WTC11 (cell line): ENCODE data around the gene GRM7. TPM values are rescaled to one million over a fixed set of nuclear protein-coding genes. Genes with fewer than 3 reads are reported as not detected.

Experiments used
- ATAC-seq: fragments of 200-7000 bp; cut with Tn5 transposase; 2 replicates; pipeline ENCODE4 v1.10.0; 2021; ENCODE audit warnings: mild to moderate bottlenecking, moderate library complexity
- CTCF ChIA-PET: fragments of 300-600 bp; sonication (Branson Sonifier 250); formaldehyde crosslinking; loops from one replicate; lab custom pipeline; 2021; ENCODE audit warnings: antibody characterized with exemption; lab: Charles Lee
- POLR2A ChIA-PET: fragments of 350-600 bp; sonication (Branson Sonifier 250); formaldehyde crosslinking; loops from one replicate; lab custom pipeline; 2021; ENCODE audit warnings: antibody characterized with exemption; lab: Charles Lee
- DNase-seq: peaks from one replicate; pipeline ENCODE4 v3.0.0; 2021; ENCODE audit warnings: low spot score
- H3K27ac Mint-ChIP-seq: 2 replicates; pipeline ENCODE4 v1.8.0; 2021; ENCODE audit warnings: mixed read lengths
- H3K27me3 Mint-ChIP-seq: 2 replicates; pipeline ENCODE4 v1.8.0; 2021; ENCODE audit warnings: low read depth, mild to moderate bottlenecking, moderate library complexity, mixed read lengths
- H3K36me3 Mint-ChIP-seq: 2 replicates; pipeline ENCODE4 v1.8.0; 2021; ENCODE audit warnings: mixed read lengths
- H3K4me1 Mint-ChIP-seq: 2 replicates; pipeline ENCODE4 v1.8.0; 2022; ENCODE audit warnings: mixed read lengths
- H3K4me3 Mint-ChIP-seq: 2 replicates; pipeline ENCODE4 v1.8.0; 2021; ENCODE audit warnings: mild to moderate bottlenecking, moderate library complexity, mixed read lengths
- H3K9me3 Mint-ChIP-seq: 2 replicates; pipeline ENCODE4 v1.8.0; 2021; ENCODE audit warnings: mixed read lengths
- ATF1 ChIP-seq: sonication (generic); formaldehyde crosslinking; IDR thresholded peaks from 2 replicates; pipeline ENCODE4 v1.8.1; 2023; ENCODE audit warnings: mild to moderate bottlenecking, moderate library complexity, missing genetic modification reagents
- CREM ChIP-seq: sonication (generic); formaldehyde crosslinking; IDR thresholded peaks from 2 replicates; pipeline ENCODE4 v1.8.1; 2022; ENCODE audit warnings: mild to moderate bottlenecking, missing genetic modification reagents, moderate library complexity
- CTCF ChIP-seq: fragments of 200-600 bp; IDR thresholded peaks from 2 replicates; pipeline ENCODE4 v1.8.0; 2022; ENCODE audit warnings: antibody characterized with exemption
- ELF4 ChIP-seq: sonication (generic); formaldehyde crosslinking; IDR thresholded peaks from 2 replicates; pipeline ENCODE4 v1.8.1; 2022; ENCODE audit warnings: low read depth, mild to moderate bottlenecking, moderate library complexity, missing genetic modification reagents
- EMX1 ChIP-seq: fragments of 250-450 bp; sonication (Bioruptor Pico); IDR thresholded peaks from 2 replicates; pipeline ENCODE4 v1.8.0; 2021; ENCODE audit warnings: mild to moderate bottlenecking
- FOXP4 ChIP-seq: sonication (generic); formaldehyde crosslinking; IDR thresholded peaks from 2 replicates; pipeline ENCODE4 v1.8.0; 2022; ENCODE audit warnings: mild to moderate bottlenecking, missing genetic modification reagents
- IRF2 ChIP-seq: sonication (generic); formaldehyde crosslinking; IDR thresholded peaks from 2 replicates; pipeline ENCODE4 v1.8.0; 2022; ENCODE audit warnings: low read depth, missing genetic modification reagents, borderline replicate concordance
- KAT7 ChIP-seq: sonication (generic); formaldehyde crosslinking; IDR thresholded peaks from 2 replicates; pipeline ENCODE4 v1.8.1; 2023; ENCODE audit warnings: missing genetic modification reagents, mild to moderate bottlenecking, borderline replicate concordance
- NFYB ChIP-seq: sonication (generic); formaldehyde crosslinking; conservative IDR thresholded peaks from 2 replicates; pipeline ENCODE4 v1.8.0; 2022; ENCODE audit warnings: low read depth, missing genetic modification reagents
- NR1H2 ChIP-seq: sonication (generic); formaldehyde crosslinking; IDR thresholded peaks from 2 replicates; pipeline ENCODE4 v1.9.0; 2021; ENCODE audit warnings: mild to moderate bottlenecking, moderate library complexity, missing genetic modification reagents
- NR3C1 ChIP-seq: sonication (generic); formaldehyde crosslinking; conservative IDR thresholded peaks from 2 replicates; pipeline ENCODE4 v1.8.1; 2023; ENCODE audit warnings: low read depth, mild to moderate bottlenecking, missing genetic modification reagents
- PRRX2 ChIP-seq: fragments of 250-450 bp; sonication (Bioruptor Pico); IDR thresholded peaks from 2 replicates; pipeline ENCODE4 v1.8.0; 2021; ENCODE audit warnings: mild to moderate bottlenecking
- RELA ChIP-seq: sonication (generic); formaldehyde crosslinking; IDR thresholded peaks from 2 replicates; pipeline ENCODE4 v1.8.1; 2022; ENCODE audit warnings: missing genetic modification reagents, mild to moderate bottlenecking, borderline replicate concordance
- SOX15 ChIP-seq: fragments of 250-450 bp; sonication (Bioruptor Pico); IDR thresholded peaks from 2 replicates; pipeline ENCODE4 v1.9.0; 2021; ENCODE audit warnings: mild to moderate bottlenecking
- TCF7 ChIP-seq: sonication (generic); formaldehyde crosslinking; IDR thresholded peaks from 2 replicates; pipeline ENCODE4 v1.8.0; 2022; ENCODE audit warnings: mild to moderate bottlenecking, low read depth, missing genetic modification reagents, moderate library complexity
- USF1 ChIP-seq: sonication (generic); formaldehyde crosslinking; IDR thresholded peaks from 2 replicates; pipeline ENCODE4 v1.8.0; 2022; ENCODE audit warnings: mild to moderate bottlenecking, missing genetic modification reagents
- ZNF121 ChIP-seq: sonication (generic); formaldehyde crosslinking; IDR thresholded peaks from 2 replicates; pipeline ENCODE4 v1.8.0; 2023; ENCODE audit warnings: missing genetic modification reagents
- ZNF219 ChIP-seq: sonication (generic); formaldehyde crosslinking; IDR thresholded peaks from 2 replicates; pipeline ENCODE4 v1.8.0; 2023; ENCODE audit warnings: missing genetic modification reagents, mild to moderate bottlenecking, borderline replicate concordance
- ZNF263 ChIP-seq: sonication (generic); formaldehyde crosslinking; IDR thresholded peaks from 2 replicates; pipeline ENCODE4 v1.8.1; 2022; ENCODE audit warnings: low read depth, mild to moderate bottlenecking, moderate library complexity, missing genetic modification reagents
- ZNF317 ChIP-seq: sonication (generic); formaldehyde crosslinking; IDR thresholded peaks from 2 replicates; pipeline ENCODE4 v1.8.1; 2023; ENCODE audit warnings: low read depth, mild to moderate bottlenecking, moderate library complexity, missing genetic modification reagents, borderline replicate concordance
- ZNF416 ChIP-seq: fragments of 250-450 bp; sonication (Bioruptor Pico); IDR thresholded peaks from 2 replicates; pipeline ENCODE4 v1.9.0; 2021; ENCODE audit warnings: mild to moderate bottlenecking, inconsistent platforms
- total RNA-seq: library from RNA; stranded (reverse); gene quantifications from 3 replicates; pipeline ENCODE4 v1.2.3, GENCODE V29; 2021
- TF ChIP-seq, protein P1 (sequence below): sonication (generic); formaldehyde crosslinking; IDR thresholded peaks from 2 replicates; pipeline ENCODE4 v1.8.1; 2023; ENCODE audit warnings: mild to moderate bottlenecking, missing genetic modification reagents
- TF ChIP-seq, protein P2 (sequence below): fragments of 250-450 bp; sonication (Bioruptor Pico); IDR thresholded peaks from 2 replicates; pipeline ENCODE4 v1.9.0; 2021; ENCODE audit warnings: mild to moderate bottlenecking, borderline replicate concordance
- TF ChIP-seq, protein P3 (sequence below): sonication (generic); formaldehyde crosslinking; IDR thresholded peaks from 2 replicates; pipeline ENCODE4 v1.8.1; 2023; ENCODE audit warnings: mild to moderate bottlenecking, missing genetic modification reagents, moderate library complexity

The GRM7 gene
- total RNA-seq, 1 experiment from 2014 or later: 0.42 TPM

- ATAC-seq (no peak), DNase-seq (no peak)
- no peak overlapping the region for H3K4me3 Mint-ChIP-seq
- H3K27me3 Mint-ChIP-seq: no peaks in the 10 kb centered on the region; the same call in 1 of the 2 replicates
- peaks cover 8% of the 10 kb centered on the region for H3K4me1 Mint-ChIP-seq
- TF ChIP-seq NR1H2 (CRISPR knock-in tag) (no peak), ZNF416 (no peak), USF1 (CRISPR knock-in tag) (no peak), IRF2 (CRISPR knock-in tag) (no peak), EMX1 (CRISPR knock-in tag) (no peak), KAT7 (CRISPR knock-in tag) (no peak), PRRX2 (CRISPR knock-in tag) (no peak), CREM (CRISPR knock-in tag) (no peak)
- TF ChIP-seq, protein P1, sequence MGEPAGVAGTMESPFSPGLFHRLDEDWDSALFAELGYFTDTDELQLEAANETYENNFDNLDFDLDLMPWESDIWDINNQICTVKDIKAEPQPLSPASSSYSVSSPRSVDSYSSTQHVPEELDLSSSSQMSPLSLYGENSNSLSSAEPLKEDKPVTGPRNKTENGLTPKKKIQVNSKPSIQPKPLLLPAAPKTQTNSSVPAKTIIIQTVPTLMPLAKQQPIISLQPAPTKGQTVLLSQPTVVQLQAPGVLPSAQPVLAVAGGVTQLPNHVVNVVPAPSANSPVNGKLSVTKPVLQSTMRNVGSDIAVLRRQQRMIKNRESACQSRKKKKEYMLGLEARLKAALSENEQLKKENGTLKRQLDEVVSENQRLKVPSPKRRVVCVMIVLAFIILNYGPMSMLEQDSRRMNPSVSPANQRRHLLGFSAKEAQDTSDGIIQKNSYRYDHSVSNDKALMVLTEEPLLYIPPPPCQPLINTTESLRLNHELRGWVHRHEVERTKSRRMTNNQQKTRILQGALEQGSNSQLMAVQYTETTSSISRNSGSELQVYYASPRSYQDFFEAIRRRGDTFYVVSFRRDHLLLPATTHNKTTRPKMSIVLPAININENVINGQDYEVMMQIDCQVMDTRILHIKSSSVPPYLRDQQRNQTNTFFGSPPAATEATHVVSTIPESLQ (CRISPR knock-in tag): no peak
- ChIA-PET POLR2A (no interaction called here), CTCF (no interaction called here)
- peaks cover 31% of the 10 kb centered on the region for H3K9me3 Mint-ChIP-seq
- peaks cover 13% of the 10 kb centered on the region; the same call in 1 of the 2 replicates for H3K36me3 Mint-ChIP-seq
- no peak overlapping the region for H3K27ac Mint-ChIP-seq
These were observed 796.5 kb downstream of the GRM7 start for GRCh38 chr3:7657214-7658112.

DNA sequence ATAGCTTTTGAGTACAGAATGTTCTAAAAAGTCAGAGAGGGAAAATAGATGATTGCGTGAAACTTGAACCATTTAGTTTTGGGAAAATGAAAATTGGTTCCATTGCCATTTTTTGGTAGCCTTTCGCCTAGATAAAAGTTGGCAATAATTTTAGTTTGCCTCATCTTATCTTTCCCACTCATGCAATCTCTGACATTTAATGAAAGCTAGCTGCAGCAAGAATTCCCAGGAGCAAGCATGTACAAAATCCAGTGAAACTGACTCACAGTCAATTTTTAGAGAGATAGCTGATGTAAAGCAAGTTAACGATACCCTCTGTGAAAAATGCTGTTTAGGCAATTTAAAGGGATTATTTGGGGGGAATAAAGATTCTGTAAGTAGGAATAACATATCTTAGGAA, 797.4 kb downstream of the GRM7 start:
- H3K4me1 Mint-ChIP-seq: peaks cover 8% of the 10 kb centered on the region
- H3K36me3 Mint-ChIP-seq: peaks cover 9% of the 10 kb centered on the region; the same call in 1 of the 2 replicates
- DNase-seq: no peak
- peaks cover 23% of the 10 kb centered on the region for H3K9me3 Mint-ChIP-seq
- no peak for ATAC-seq
- H3K4me3 Mint-ChIP-seq: no peak overlapping the region
- ChIA-PET CTCF (no interaction called here), POLR2A (no interaction called here)
- no peaks in the 10 kb centered on the region for H3K27me3 Mint-ChIP-seq
- no peak overlapping the region for H3K27ac Mint-ChIP-seq
- TF ChIP-seq ZNF219 (no peak), ATF1 (no peak), ZNF121 (CRISPR knock-in tag) (no peak), NFYB (CRISPR knock-in tag) (no peak), ZNF317 (CRISPR knock-in tag) (no peak), CTCF (no peak), SOX15 (CRISPR knock-in tag) (no peak), ELF4 (no peak), ZNF263 (CRISPR knock-in tag) (no peak), NR3C1 (CRISPR knock-in tag) (no peak), ZNF416 (no peak), FOXP4 (CRISPR knock-in tag) (no peak), TCF7 (CRISPR knock-in tag) (no peak), RELA (CRISPR knock-in tag) (no peak)
- TF ChIP-seq, protein P2, sequence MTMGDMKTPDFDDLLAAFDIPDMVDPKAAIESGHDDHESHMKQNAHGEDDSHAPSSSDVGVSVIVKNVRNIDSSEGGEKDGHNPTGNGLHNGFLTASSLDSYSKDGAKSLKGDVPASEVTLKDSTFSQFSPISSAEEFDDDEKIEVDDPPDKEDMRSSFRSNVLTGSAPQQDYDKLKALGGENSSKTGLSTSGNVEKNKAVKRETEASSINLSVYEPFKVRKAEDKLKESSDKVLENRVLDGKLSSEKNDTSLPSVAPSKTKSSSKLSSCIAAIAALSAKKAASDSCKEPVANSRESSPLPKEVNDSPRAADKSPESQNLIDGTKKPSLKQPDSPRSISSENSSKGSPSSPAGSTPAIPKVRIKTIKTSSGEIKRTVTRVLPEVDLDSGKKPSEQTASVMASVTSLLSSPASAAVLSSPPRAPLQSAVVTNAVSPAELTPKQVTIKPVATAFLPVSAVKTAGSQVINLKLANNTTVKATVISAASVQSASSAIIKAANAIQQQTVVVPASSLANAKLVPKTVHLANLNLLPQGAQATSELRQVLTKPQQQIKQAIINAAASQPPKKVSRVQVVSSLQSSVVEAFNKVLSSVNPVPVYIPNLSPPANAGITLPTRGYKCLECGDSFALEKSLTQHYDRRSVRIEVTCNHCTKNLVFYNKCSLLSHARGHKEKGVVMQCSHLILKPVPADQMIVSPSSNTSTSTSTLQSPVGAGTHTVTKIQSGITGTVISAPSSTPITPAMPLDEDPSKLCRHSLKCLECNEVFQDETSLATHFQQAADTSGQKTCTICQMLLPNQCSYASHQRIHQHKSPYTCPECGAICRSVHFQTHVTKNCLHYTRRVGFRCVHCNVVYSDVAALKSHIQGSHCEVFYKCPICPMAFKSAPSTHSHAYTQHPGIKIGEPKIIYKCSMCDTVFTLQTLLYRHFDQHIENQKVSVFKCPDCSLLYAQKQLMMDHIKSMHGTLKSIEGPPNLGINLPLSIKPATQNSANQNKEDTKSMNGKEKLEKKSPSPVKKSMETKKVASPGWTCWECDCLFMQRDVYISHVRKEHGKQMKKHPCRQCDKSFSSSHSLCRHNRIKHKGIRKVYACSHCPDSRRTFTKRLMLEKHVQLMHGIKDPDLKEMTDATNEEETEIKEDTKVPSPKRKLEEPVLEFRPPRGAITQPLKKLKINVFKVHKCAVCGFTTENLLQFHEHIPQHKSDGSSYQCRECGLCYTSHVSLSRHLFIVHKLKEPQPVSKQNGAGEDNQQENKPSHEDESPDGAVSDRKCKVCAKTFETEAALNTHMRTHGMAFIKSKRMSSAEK (CRISPR knock-in tag): no peak
- TF ChIP-seq, protein P3, sequence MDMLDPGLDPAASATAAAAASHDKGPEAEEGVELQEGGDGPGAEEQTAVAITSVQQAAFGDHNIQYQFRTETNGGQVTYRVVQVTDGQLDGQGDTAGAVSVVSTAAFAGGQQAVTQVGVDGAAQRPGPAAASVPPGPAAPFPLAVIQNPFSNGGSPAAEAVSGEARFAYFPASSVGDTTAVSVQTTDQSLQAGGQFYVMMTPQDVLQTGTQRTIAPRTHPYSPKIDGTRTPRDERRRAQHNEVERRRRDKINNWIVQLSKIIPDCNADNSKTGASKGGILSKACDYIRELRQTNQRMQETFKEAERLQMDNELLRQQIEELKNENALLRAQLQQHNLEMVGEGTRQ: no peak
